Suprapubic skin (tissue), 4 donors: ENCODE measurements around the gene DSEL. TPM values are rescaled to one million over a fixed set of nuclear protein-coding genes. Genes with fewer than 3 reads are reported as not detected.

ENCODE experiments used
- DNase-seq, 2 donors: peaks; one replicate each; pipeline ENCODE4 v3.0.0-alpha.2; 2019; ENCODE audit warnings: low spot score in 2 of 2
- H3K27ac ChIP-seq: fragments of 200-600 bp; sonication (generic); one replicate; pipeline ENCODE4 v1.5.1; 2019
- H3K27me3 ChIP-seq: fragments of 200-600 bp; sonication (generic); one replicate; pipeline ENCODE4 v1.5.1; 2019
- H3K36me3 ChIP-seq: fragments of 200-600 bp; sonication (generic); one replicate; pipeline ENCODE4 v1.5.1; 2019
- H3K4me1 ChIP-seq: fragments of 200-600 bp; sonication (generic); one replicate; pipeline ENCODE4 v1.5.1; 2019
- H3K4me3 ChIP-seq: fragments of 200-600 bp; sonication (generic); one replicate; pipeline ENCODE4 v1.5.1; 2019; ENCODE audit warnings: mild to moderate bottlenecking
- H3K9me3 ChIP-seq: fragments of 200-600 bp; sonication (generic); one replicate; pipeline ENCODE4 v1.5.1; 2019
- CTCF ChIP-seq, 2 donors: fragments of 200-600 bp in 1 of 2; fragments of 450-650 bp in 1 of 2; sonication (generic) in 1 of 2; IDR thresholded peaks; one replicate each; pipeline ENCODE4 v1.5.1; 2016 to 2019; ENCODE audit warnings: antibody characterized with exemption in 2 of 2, mild to moderate bottlenecking in 1 of 2, moderate library complexity in 1 of 2
- EP300 ChIP-seq: sonication (generic); formaldehyde crosslinking; IDR thresholded peaks from one replicate; pipeline ENCODE4 v1.6.1; 2017; ENCODE audit warnings: antibody characterized with exemption
- POLR2A ChIP-seq, 2 donors: fragments of 450-650 bp; IDR thresholded peaks; one replicate each; pipeline ENCODE4 v1.6.1; 2017; ENCODE audit warnings: antibody characterized with exemption in 2 of 2, mild to moderate bottlenecking in 2 of 2, moderate library complexity in 2 of 2
- POLR2AphosphoS5 ChIP-seq, 3 donors: sonication (generic); formaldehyde crosslinking; IDR thresholded peaks; one replicate each; pipeline ENCODE4 v1.6.1; 2017; ENCODE audit warnings: antibody characterized with exemption in 3 of 3
- WGBS: methylation state at CpG from one replicate; pipeline ENCODE4 v1.1.5; 2018; 5-methylcytosine and 5-hydroxymethylcytosine counted together
- total RNA-seq, 4 donors: library from RNA; depleted of rRNA; stranded (reverse); fragments of >200 nt; gene quantifications; one replicate each; pipeline ENCODE4 v1.1.0, GENCODE V29; 2016

The DSEL gene
- total RNA-seq, 4 donors from 2014 or later: 3.6 to 6.0 (median 4.4) TPM

GRCh38 chr18:67514465-67514864 is 2.1 kb downstream of the DSEL start:
- H3K4me1 ChIP-seq: peaks cover 10% of the 10 kb centered on the region
- 75% methylated on average over 3 of the region's 3 CpGs for WGBS
- H3K4me3 ChIP-seq: no peak overlapping the region
- H3K9me3 ChIP-seq: no peaks in the 10 kb centered on the region
- no peak overlapping the region for H3K27ac ChIP-seq
- TF ChIP-seq POLR2A (IDR thresholded peaks at IDR 0.05): no peak
- TF ChIP-seq POLR2AphosphoS5 (IDR thresholded peaks at IDR 0.05): no peak
- no peak for TF ChIP-seq CTCF (IDR thresholded peaks at IDR 0.05)
- TF ChIP-seq EP300: no peak
- DNase-seq: no peak
- H3K36me3 ChIP-seq: no peaks in the 10 kb centered on the region
- no peaks in the 10 kb centered on the region for H3K27me3 ChIP-seq

- Histone ChIP-seq H3K4me3 (no peak overlapping the region), H3K4me1 (peaks cover 10% of the 10 kb centered on the region), H3K27me3 (no peaks in the 10 kb centered on the region), H3K36me3 (no peaks in the 10 kb centered on the region), H3K9me3 (no peaks in the 10 kb centered on the region), H3K27ac (no peak overlapping the region)
- TF ChIP-seq POLR2AphosphoS5 (IDR thresholded peaks at IDR 0.05) (no peak), POLR2A (IDR thresholded peaks at IDR 0.05) (no peak), CTCF (IDR thresholded peaks at IDR 0.05) (no peak), EP300 (no peak)
- WGBS: 77% methylated on average over 3 of the region's 3 CpGs
- DNase-seq: no peak
Measured at GRCh38 chr18:67513280-67513679, 3.2 kb downstream of the DSEL start.

- H3K4me3 ChIP-seq: no peak overlapping the region
- TF ChIP-seq POLR2AphosphoS5 (IDR thresholded peaks at IDR 0.05) (no peak), CTCF (IDR thresholded peaks at IDR 0.05) (no peak), EP300 (no peak), POLR2A (IDR thresholded peaks at IDR 0.05) (no peak)
- no peaks in the 10 kb centered on the region for H3K9me3 ChIP-seq
- H3K27me3 ChIP-seq: no peaks in the 10 kb centered on the region
- 95% methylated on average over 6 of the region's 6 CpGs for whole genome bisulfite sequencing
- no peaks in the 10 kb centered on the region for H3K36me3 ChIP-seq
- H3K4me1 ChIP-seq: no peaks in the 10 kb centered on the region
- H3K27ac ChIP-seq: no peak overlapping the region
- DNase-seq: no peak
Measured at GRCh38 chr18:67511840-67512239, 4.7 kb downstream of the DSEL start.

GRCh38 chr18:67510831-67511230 is 5.7 kb downstream of the DSEL start:
- Histone ChIP-seq H3K9me3 (no peaks in the 10 kb centered on the region), H3K27ac (no peak overlapping the region), H3K4me3 (no peak overlapping the region), H3K27me3 (no peaks in the 10 kb centered on the region), H3K4me1 (no peaks in the 10 kb centered on the region), H3K36me3 (no peaks in the 10 kb centered on the region)
- TF ChIP-seq EP300 (no peak), POLR2A (IDR thresholded peaks at IDR 0.05) (no peak), POLR2AphosphoS5 (IDR thresholded peaks at IDR 0.05) (no peak), CTCF (IDR thresholded peaks at IDR 0.05) (no peak)
- WGBS: 67% methylated on average over 3 of the region's 3 CpGs
- no peak for DNase-seq

GRCh38 chr18:67509741-67510391 is 6.7 kb downstream of the DSEL start:
- H3K36me3 ChIP-seq: no peaks in the 10 kb centered on the region
- no peaks in the 10 kb centered on the region for H3K4me1 ChIP-seq
- TF ChIP-seq POLR2A (IDR thresholded peaks at IDR 0.05): no peak
- no peak for TF ChIP-seq CTCF (IDR thresholded peaks at IDR 0.05)
- no peak for TF ChIP-seq EP300
- no peak for TF ChIP-seq POLR2AphosphoS5 (IDR thresholded peaks at IDR 0.05)
- 65% methylated on average over 6 of the region's 6 CpGs for WGBS
- no peaks in the 10 kb centered on the region for H3K27me3 ChIP-seq
- DNase-seq: no peak
- no peak overlapping the region for H3K4me3 ChIP-seq
- H3K9me3 ChIP-seq: no peaks in the 10 kb centered on the region
- no peak overlapping the region for H3K27ac ChIP-seq
